ENCODE data around the gene BOK. TPM values are rescaled to one million over a fixed set of nuclear protein-coding genes. Genes with fewer than 3 reads are reported as not detected.

Gene BOK
- total and polyA plus RNA-seq, 4 donors: 11.3 to 82.1 (median 44.0) TPM

- H3K27me3 ChIP-seq (ENCODE audit: control insufficient read depth in 4 of 4, insufficient read depth in 4 of 4, low read length in 3 of 4): no peaks in the 10 kb centered on the region
- H3K9me3 ChIP-seq (ENCODE audit: control insufficient read depth in 4 of 4, low read length in 3 of 4): no peaks in the 10 kb centered on the region
- H3K27ac ChIP-seq (ENCODE audit: low read depth in 1 of 2, low read length in 2 of 2): no peak overlapping the region
- WGBS: 97% methylated on average over 13 of the region's 13 CpGs
- DNase-seq (ENCODE audit: low spot score): no peak
- H3K36me3 ChIP-seq (ENCODE audit: control insufficient read depth in 4 of 4, insufficient read depth in 3 of 4, low read depth in 1 of 4, low read length in 3 of 4): peaks cover 3% of the 10 kb centered on the region in 4 donors
- TF ChIP-seq CTCF (IDR thresholded peaks at IDR 0.05; ENCODE audit: low read depth, low read length, missing input control): no peak
- TF ChIP-seq HNF4G (IDR thresholded peaks at IDR 0.05): no peak
- TF ChIP-seq JUND (IDR thresholded peaks at IDR 0.05): no peak
- no peak for TF ChIP-seq ATF3 (IDR thresholded peaks at IDR 0.05)
- TF ChIP-seq FOXA1 (IDR thresholded peaks at IDR 0.05): no peak
- TF ChIP-seq TAF1 (conservative IDR thresholded peaks at IDR 0.05): no peak
- no peak for TF ChIP-seq MAX (IDR thresholded peaks at IDR 0.05)
- no peak for TF ChIP-seq ZBTB33 (IDR thresholded peaks at IDR 0.05)
- no peak for TF ChIP-seq GABPA (IDR thresholded peaks at IDR 0.05 in 1 of 2, conservative IDR thresholded peaks at IDR 0.05 in 1 of 2)
- TF ChIP-seq REST (IDR thresholded peaks at IDR 0.05): no peak
- TF ChIP-seq HNF4A (conservative IDR thresholded peaks at IDR 0.05): no peak
- no peak for TF ChIP-seq SP1 (IDR thresholded peaks at IDR 0.05)
- no peak for TF ChIP-seq RAD21 (IDR thresholded peaks at IDR 0.05)
- H3K4me1 ChIP-seq (ENCODE audit: control insufficient read depth in 4 of 4, insufficient read depth in 4 of 4, low read length in 3 of 4): peaks cover 2 to 12% (median 8%) of the 10 kb centered on the region in 4 donors
- H3K4me3 ChIP-seq (ENCODE audit: low read depth in 1 of 3, low read length in 3 of 3): no peak overlapping the region
- no peak overlapping the region for H3K9ac ChIP-seq (ENCODE audit: low read depth in 1 of 2, low read length in 2 of 2)
These were observed 52.5 kb downstream of the BOK start for GRCh38 chr2:241611062-241611461.

- Histone ChIP-seq H3K4me1 (ENCODE audit: control insufficient read depth in 4 of 4, insufficient read depth in 4 of 4, low read length in 3 of 4) (peaks cover 9 to 17% (median 14%) of the 10 kb centered on the region in 4 donors), H3K27me3 (ENCODE audit: control insufficient read depth in 4 of 4, insufficient read depth in 4 of 4, low read length in 3 of 4) (no peaks in the 10 kb centered on the region), H3K27ac (ENCODE audit: low read depth in 1 of 2, low read length in 2 of 2) (no peak overlapping the region), H3K36me3 (ENCODE audit: control insufficient read depth in 4 of 4, insufficient read depth in 3 of 4, low read depth in 1 of 4, low read length in 3 of 4) (peaks cover 0 to 3% (median 2%) of the 10 kb centered on the region in 4 donors), H3K4me3 (ENCODE audit: low read depth in 1 of 3, low read length in 3 of 3) (no peak overlapping the region), H3K9ac (ENCODE audit: low read depth in 1 of 2, low read length in 2 of 2) (no peak overlapping the region), H3K9me3 (ENCODE audit: control insufficient read depth in 4 of 4, low read length in 3 of 4) (no peaks in the 10 kb centered on the region)
- 94% methylated on average over 20 of the region's 20 CpGs for WGBS
- TF ChIP-seq FOXA1 (IDR thresholded peaks at IDR 0.05) (no peak), MAX (IDR thresholded peaks at IDR 0.05) (no peak)
- DNase-seq (ENCODE audit: low spot score): no peak
These were observed 53.8 kb downstream of the BOK start for GRCh38 chr2:241612156-241613016.

Data from liver (tissue), 9 donors.